Spleen (tissue), 7 donors: ENCODE data around the gene NUDT5.

Source experiments
- CTCF ChIP-seq, 11 experiments: fragments of 200-600 bp in 7 of 11; fragments of 450-650 bp in 4 of 11; sonication (generic) in 4 of 11; IDR thresholded peaks in 8 of 11; conservative IDR thresholded peaks in 3 of 11; 1 replicate in 7 of 11; 2 replicates in 4 of 11; pipeline versions ENCODE4 v1.4.0 to v1.8.0; 2016 to 2021; ENCODE audit warnings: antibody characterized with exemption in 11 of 11, inconsistent platforms in 4 of 11, mild to moderate bottlenecking in 1 of 11
- POLR2A ChIP-seq, 3 donors: fragments of 450-650 bp; IDR thresholded peaks; one replicate each; pipeline ENCODE4 v1.5.1; 2017; ENCODE audit warnings: antibody characterized with exemption in 3 of 3, mild to moderate bottlenecking in 1 of 3
- POLR2AphosphoS5 ChIP-seq, 3 donors: sonication (generic); formaldehyde crosslinking; IDR thresholded peaks; one replicate each; pipeline ENCODE4 v1.5.1; 2017; ENCODE audit warnings: antibody characterized with exemption in 3 of 3
- donor health status: DM: no; HTN: no; CAD: no; lungs with moderate emphysema.
- donor health status: DM: no; HTN: no; CAD: no.
- donor health status: DM: no; HTN: no; CAD: no.

- no peak for TF ChIP-seq CTCF (IDR thresholded peaks at IDR 0.05 in 8 of 11, conservative IDR thresholded peaks at IDR 0.05 in 3 of 11)
- TF ChIP-seq POLR2AphosphoS5 (IDR thresholded peaks at IDR 0.05), result no peak
- no peak for TF ChIP-seq POLR2A (IDR thresholded peaks at IDR 0.05)
Measured at GRCh38 chr10:12238821-12239220, 43.1 kb upstream of the NUDT5 start.
